DMS79 (cell line): ENCODE measurements around the gene ADRM1.
A peak's percentile ranks its signal among the peaks of the same experiment; 100 is the strongest.

ENCODE experiments used
- DNase-seq: peaks from one replicate; lab custom pipeline; 2025; lab: John Stamatoyannopoulos, UW

ADRM1 gene, protein sequence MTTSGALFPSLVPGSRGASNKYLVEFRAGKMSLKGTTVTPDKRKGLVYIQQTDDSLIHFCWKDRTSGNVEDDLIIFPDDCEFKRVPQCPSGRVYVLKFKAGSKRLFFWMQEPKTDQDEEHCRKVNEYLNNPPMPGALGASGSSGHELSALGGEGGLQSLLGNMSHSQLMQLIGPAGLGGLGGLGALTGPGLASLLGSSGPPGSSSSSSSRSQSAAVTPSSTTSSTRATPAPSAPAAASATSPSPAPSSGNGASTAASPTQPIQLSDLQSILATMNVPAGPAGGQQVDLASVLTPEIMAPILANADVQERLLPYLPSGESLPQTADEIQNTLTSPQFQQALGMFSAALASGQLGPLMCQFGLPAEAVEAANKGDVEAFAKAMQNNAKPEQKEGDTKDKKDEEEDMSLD

DNA sequence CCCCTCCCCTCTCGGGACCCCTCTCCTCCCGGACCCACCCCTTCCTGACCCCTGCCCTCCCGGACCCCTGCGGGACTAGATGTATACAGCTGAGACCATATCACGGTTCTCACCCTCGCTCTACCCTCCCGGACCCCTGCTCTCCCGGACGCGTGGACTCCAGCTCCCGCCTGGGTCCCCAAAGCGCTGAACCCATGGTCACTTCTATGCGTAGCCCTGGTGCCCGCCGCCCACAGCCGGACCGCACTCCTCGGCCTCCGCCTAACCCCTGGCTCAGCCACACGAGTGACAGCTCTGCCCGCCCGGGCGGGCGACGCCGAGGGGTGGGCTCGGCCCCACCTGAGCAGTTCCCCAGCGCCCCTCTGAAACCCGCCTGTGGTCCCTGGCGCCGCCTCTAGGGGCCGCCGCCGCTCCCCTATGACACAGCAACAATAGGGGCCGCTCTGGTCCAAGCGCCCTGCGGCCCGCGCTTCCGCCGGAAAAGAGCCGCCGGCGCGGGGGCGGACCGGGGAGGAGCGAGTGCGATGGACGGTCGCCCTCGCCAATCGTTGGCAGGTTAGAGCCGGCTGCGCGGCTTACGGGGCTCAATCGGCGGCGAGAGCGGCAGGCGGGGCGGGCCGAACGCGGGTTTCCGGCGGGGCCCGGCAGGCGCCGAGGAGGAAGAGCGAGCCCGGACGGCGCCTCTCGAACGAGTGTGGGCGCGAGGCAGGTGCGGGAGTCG lies at the start of gene ADRM1:
ADRM1 (plus strand) TSS at position 657 of the 721 bp plus-strand sequence. CDS start 572 bp downstream, outside the sequence.
- DNase-seq = peak; percentile 79

DNA sequence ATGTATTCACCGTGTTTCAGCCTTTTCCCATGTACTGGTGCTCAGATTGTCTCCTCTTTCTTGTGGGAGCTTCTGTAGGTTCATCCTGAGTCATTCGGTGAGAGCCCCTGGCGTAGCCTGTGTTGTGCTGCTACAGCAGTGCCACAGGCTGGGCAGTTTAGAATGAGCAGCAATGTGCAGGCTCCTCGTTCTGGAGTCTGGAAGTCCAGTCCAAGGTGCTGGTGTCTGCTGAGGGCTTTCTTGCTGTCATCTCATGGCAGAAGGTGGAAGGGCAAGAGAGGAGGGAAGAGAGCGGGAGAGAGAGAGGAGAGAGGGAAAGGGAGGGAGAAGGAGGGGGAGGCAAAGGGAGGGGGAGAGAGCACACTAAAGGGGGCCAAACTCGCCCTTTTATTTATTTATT lies 49.4 kb upstream of the ADRM1 start:
- DNase-seq = no peak

DNA sequence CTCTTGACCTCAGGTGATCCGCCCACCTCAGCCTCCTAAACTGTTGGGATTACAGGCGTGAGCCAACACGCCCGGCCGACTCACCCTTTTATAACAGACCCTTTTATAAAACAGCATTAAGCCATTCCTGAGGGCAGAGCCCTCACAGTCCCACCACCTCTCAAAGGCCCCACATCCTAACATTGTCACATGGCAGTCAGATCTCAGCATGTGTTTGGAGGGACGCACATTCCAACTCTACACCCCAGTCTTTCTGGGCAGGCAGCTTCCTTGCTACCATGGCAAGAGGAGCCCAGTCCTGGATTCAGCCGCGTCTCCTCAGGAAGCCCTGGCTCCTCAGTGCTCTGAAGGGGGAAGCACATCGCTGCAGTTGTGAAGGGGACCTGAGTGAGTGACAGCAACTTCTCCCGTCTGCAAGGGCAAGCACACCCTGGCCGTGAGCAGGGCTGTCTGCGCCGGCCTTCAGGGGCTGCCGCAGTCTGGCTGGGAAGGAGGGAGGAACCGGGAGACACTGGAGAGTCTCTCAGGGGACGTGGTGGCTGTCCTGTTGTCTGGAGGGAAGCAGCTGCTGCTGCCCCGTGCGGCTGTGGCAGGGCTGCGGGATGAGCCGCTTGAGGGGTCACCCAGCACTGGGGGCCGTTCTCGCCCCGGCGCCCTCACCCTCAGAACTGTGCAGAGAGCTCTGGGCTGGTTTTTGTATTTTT lies 48.6 kb upstream of the ADRM1 start:
- no peak for DNase-seq

DNA sequence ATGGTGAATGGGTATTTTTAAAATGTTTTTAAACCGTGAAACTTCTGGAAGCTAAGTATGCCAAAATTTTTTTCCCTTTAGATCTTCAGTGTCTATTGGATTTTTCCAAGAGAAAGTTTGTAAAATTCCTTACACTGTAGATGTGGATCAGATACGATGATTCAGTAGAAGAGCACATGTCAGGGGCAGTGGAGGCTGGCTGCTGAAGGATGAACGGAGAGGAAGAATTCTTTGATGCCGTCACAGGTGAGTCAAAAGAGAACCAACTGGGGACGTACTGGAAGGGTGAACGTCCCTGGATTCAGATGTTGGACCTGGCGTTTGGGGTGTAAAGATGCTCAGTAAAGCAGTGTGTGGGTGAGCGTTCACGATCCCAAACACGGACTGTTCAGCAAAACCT lies 46.8 kb upstream of the ADRM1 start:
- DNase-seq = no peak

DNA sequence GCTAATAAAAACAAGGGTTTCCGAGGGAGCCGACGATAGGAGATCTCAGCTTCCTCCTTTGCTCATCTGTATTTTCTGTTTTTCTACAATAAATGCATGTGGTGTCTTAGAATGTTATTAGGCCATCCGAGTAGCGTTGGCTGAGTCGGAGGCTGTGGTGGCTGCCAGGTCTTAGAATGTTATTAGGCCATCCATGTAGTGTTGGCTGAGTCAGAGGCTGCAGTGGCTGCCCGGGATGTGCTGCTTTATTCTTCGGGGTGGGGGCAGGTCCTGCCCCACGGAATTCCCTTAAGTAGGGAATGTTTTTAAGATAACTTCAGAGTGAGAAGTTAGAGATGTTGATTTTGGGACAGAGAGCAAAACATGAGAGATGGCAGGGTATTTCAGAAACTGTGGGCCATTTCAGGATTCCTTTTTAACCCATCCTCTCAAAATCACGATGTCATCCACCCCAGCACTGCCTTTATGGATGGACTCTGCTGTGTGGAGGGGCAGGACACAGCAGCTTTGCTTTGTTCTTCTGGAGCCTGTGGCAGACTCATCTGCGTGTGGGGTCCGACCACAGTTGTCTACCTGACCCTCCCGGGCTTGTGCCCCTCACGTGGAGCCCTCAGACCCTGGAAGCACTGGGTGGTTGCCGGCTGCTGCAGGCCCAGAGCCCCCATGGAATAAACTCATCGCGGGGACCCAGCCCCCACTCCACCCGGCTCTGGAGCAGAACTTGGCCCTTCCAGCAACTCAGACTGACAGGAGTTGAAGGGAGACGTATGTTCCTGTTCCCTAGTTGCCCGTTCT lies 44.1 kb upstream of the ADRM1 start:
- DNase-seq = no peak

DNA sequence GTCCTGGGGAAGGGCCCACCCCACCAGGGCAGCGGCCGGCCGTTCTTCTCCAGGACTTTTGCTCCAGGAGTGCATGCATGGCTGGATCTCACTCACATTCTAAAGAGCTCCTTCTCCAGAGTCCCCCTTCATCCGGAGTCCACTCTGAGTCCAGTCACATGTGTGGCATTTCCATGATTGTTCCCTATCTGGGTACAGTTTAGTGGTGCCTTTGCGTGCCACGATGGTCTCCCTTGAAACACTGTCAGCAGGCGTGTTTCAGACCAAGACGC lies 43.6 kb upstream of the ADRM1 start:
- DNase-seq = no peak

DNA sequence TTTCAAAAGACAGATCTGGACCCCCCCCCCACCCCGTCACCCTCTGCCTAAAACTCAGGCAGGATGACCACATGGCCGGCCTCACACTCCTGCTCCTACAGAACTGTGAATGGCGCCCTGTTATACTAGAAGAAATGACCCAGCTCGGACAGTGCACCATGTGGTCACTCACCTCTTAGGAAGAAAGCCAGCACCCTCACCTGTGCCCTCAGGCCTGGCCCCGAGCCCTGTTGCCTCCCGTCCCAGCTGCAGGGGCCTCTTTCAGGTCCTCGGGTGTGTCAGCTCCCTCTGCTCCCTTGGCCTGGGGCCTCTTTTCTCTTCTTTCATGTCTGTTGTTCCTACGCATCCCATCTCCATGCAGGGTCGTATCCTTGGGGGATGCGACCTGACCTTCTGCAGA lies 40.7 kb upstream of the ADRM1 start:
- no peak for DNase-seq

DNA sequence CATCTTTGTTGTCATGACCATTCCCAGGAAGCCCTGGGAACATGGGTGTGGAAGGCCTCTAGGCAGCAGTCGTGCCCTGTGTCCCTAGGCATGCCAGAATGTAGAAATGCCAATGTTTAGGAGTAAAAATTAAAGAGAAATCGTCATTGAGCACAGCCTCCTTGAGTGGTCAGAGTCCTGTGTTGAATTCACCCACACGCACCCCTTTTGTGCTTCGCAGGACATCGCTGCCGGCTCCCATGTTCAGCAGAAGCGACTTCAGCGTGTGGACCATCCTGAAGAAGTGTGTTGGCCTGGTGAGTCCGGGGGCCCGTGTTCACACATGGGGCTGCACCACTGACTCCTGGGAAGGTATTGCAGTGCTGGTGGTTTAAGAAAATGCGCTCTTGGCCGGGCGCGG lies 39.4 kb upstream of the ADRM1 start:
- no peak for DNase-seq

DNA sequence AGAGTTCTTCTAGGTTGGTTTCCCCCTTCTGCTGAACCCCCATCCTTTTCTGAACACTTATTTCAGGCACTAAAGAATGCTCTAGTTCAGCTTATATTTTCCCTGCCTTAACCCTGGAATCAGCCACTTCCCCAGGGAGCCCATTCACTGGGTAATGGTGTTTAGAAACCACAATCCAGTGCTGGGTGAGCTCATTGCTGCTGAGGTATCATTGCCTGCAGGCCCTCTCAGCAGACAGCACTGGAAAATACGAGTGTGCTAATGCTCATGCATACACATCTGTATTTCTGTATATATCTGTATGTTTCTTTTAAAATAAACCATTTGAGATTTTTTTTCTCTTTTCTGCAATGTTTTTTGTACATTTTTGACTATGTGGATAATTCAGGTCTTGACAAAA lies 37.4 kb upstream of the ADRM1 start:
- no peak for DNase-seq

DNA sequence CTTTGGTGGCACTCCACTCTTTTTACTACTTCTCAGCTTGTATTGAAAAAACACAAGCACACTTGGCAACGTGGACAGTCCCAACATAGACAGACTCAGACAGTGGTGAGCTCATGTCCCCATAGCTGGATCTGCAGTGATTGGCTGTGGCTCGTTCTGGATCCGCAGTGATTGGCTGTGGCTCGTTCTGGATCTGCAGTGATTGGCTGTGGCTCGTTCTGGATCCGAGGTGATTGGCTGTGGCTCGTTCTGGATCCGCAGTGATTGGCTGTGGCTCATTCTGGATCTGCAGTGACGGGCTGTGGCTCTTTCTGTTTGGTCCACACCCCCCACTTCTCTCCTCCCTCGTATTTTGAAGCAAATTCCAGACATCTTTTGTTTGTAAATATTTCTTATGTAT lies 36.5 kb upstream of the ADRM1 start:
- DNase-seq = no peak

DNA sequence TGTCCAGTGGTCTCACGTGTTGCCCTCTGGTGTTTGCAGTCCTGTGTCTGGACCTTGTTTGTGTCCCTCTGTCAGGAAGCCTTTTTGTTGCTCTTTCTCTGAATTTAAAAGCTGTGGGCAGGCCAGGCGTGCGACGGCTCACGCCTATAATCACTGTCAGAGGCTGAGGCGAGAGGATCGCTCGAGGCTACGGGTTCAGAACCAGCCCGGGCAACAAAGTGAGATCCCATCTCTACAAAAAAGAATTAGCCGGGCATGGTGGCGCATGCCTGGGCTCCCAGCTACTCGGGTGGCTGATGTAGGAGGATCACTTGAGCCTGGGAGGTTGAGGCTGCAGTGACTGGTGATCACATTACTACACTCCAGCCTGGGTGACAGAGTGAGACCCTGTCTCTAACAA lies 35.9 kb upstream of the ADRM1 start:
- DNase-seq = no peak

DNA sequence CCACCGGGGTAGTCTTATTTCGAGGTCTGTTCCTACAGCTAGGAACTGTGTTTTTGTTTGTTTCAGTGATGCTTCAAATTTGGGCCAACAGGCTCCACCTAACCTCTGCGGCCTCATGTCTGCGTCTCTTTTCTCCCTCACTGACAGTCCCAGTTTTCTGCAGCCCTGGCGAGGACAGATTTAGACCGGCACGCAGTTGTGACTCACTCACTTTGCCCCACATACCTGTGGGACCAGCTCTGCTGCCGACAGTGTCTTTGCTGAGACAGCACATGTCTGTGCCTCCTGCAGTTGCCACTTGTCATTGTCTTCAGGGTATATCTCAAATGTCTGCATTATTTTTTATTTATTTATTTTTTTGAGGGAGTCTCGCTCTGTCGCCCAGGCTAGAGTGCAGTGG lies 35.3 kb upstream of the ADRM1 start:
- no peak for DNase-seq

DNA sequence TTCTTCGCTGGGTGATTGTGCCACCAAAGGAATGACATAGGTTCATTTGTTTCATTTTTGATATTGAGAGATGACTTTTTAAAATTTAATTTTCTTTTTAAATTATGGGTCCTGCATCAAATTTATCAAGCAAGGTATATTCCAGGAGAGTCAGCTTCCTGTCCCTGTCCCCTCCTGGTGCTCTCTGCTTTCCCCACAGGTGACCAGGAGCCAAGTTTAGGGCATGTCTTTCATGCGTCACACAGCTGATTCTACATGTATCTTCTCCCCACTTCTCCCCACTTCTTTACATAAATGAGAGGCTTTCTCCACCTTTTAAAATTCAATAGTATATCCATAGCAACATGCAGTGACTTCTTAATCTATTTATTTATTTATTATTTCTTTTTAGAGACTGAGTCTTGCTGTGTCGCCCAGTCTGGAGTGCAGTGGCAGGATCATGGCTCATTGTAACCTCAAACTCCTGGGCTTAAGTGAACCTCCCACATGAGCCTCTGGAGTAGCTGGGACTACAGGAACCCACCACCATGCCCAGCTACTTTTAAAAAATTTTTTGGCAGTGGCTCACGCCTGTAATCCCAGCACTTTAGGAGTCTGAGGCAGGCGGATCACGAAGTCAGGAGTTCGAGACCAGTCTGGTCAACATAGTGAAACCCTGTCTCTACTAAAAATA lies 34.4 kb upstream of the ADRM1 start:
- no peak for DNase-seq

DNA sequence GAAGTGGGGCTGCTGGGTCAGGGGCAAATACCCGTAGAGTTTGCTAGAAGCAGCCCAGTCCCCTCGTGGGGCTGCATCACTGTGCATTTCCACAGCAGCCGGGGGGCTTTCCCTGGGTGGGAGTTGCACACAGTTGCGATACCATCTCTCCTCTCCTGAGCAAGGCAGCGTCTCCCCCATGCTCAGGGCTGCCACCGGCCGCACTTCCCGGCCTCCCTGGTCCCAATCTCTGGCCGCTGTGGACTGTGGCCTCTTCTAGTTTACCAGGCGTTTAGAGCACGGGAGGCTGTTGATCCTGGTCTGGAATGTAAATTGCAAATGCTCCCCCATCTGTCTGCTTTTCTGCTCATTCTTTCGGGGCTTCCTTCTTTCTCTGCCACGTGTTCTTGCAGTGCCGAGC lies 33.4 kb upstream of the ADRM1 start:
- no peak for DNase-seq

DNA sequence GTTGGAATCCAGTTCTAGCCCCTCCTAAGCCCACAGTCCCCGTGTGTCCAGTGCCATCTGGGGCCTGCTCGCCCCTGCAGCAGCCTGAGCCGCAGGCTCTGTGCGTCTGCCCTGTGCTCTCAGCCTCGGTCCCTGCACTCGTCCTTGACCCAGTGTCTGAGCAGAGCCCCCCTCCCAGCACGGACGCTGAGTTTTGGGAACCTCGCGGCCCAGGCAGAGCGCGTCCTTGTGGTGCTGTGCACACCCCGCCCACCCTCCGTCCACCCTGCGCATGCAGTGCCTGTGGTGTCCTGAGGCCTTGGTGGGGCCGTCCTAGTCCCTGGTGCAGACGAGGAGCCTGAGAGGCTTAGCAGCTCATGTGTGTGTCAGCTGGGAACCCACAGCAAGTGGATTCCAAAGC lies 32.9 kb upstream of the ADRM1 start:
- DNase-seq = no peak

DNA sequence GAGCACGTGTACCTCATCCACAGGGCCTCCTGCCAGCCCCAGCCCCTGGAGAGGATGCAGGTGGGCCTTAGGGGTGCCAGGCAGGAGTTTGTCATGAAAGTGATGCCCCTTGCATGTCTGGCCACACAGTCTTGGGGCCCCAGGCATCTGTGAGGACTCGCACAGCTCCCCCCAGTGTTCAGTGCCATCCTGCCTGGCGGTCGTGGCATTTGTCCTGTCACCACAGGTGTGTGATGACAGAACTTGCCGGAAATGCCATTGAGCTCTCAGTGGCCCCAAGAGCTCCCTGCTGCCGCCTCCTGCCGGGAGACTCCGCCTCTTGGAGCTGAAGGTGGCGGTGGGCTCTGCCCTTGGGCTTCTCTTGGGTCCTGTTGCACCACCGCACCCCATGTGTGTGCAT lies 30.6 kb upstream of the ADRM1 start:
- no peak for DNase-seq

DNA sequence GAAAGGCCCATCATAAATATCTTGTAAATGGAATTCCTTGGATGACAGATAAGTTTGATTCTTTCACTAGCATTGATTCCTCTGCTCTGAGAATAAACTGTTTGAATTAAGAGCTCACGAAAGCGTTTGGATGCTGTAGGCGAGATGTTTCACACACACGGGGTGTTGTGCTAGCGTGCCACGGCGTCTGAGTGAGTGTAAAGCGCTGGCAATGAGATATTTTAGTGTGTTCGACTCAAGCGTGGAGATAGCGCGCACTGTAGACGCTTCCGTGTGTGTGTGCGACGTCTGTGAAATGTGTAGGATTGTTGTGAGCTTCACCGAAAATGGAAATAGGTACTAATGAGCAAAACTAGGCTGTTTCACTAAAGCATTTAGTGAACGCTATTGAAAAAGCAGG lies 29.4 kb upstream of the ADRM1 start:
- DNase-seq = no peak

DNA sequence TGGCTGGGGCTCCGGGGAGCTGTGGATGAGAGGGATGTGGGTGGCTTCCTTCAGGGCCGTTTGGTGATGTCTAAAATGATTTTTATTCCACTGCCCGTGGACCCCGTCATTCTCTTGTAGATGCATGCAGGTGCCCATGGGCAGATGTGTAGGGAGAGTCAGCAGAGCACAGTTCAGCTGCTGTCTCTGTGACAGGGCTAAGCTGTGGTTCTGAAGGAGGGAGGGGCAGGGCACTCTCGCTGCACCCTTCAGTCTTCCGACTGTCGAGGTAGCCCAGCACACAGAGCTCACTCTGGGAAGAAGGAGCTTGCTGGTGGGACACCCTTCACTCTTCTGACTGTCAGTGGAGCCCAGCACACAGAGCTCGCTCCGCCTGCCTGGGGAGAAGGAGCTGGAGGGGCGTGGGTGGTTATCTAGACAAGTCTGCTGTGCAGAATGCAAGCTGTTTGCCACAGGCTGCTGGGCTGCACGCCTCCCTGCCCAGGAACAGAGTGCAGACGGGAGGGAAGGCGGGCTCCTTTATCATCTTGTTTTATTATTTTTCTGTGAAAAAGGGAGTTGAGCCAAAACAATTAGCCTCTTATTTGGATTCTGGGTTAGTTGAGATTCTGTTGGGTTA lies 28.4 kb upstream of the ADRM1 start:
- DNase-seq = no peak

DNA sequence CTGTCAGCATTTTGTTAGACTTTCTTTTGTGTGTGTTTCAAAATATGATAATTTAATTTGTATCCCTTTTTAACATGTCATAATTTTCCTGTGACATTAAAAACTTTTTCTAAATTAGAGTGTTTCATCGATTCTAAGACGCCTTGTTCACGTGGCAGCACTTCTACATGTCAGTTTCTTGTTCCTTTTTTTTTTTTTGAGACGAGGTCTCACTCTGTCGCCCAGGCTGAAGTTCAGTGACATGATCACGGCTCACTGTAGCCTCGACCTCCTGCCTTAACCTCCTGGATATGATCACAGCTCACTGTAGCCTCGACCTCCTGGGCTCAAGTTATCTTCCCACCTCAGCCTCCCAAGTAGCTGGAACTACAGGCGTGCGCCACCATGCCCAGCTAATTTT lies 27.6 kb upstream of the ADRM1 start:
- no peak for DNase-seq

DNA sequence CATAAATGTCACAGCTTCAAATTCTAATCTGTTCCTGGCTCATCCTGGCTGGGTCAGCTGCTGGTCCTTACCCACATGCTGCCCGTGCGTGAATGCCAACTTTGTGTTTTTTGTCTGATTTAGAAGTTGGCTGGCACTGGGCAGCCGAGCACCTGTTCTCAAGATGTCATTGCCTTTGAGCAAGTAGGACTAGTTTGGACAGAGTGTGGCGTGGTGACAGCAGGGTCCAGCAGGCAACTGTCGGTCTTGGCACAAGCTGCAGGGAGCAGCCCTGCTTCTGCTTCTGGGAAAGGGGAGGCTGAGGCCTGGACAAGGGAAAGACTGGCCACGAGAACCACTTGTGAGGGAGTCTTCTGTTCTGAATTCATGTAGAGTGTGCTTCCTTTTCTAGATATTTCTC lies 26.4 kb upstream of the ADRM1 start:
- DNase-seq = no peak

DNA sequence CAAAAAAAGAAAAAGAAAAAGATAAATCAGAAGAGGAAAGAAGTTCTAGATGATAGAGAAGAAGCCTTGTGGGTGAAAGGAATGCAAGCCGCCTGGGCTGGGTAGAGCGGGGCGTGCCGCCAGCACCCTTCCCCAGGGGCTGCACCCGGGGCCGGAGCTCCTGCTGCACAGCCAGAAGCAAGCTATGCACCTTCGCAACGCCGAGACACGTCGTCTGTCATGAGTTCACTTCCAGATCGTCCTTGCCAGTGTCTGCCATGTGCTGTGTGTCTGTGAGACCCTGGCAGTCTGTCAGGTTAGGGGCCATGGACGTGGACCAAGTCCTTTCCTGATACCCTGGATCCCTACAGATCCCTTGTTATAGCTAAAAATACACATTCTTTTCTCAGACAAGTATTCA lies 25.5 kb upstream of the ADRM1 start:
- no peak for DNase-seq

DNA sequence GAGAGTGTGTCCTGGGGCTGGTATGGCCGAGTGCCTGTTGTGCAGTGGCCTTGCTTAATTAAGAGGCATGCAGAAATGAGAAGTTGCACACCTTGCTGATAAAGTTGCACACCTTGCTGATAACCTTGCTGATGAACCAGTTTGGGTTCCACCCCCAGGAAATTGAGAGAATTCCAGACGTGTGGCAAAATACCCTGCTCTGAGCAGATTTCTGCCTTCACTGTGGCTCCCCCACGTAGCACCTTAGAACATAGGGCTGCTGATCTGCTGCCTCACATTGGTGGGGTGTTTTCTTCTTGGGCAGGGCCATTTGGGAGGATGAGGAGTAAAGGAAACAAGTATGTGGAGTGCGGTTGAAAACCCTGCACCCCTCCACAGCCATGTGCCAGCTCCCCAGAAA lies 22.5 kb upstream of the ADRM1 start:
- no peak for DNase-seq
